Progenitor cell of endocrine pancreas (in vitro differentiated cells): Measurements from ENCODE around the gene PRKCD. TPM values are rescaled to one million over a fixed set of nuclear protein-coding genes. Genes with fewer than 3 reads are reported as not detected.

Source experiments
- DNase-seq: peaks from one replicate; pipeline ENCODE4 v3.0.0; 2021; ENCODE audit warnings: low spot score; ENCODE audit not compliant: unreplicated experiment
- H3K27ac Mint-ChIP-seq: 2 replicates; pipeline ENCODE4 v1.8.0; 2021; ENCODE audit warnings: mild to moderate bottlenecking, moderate library complexity, mixed read lengths
- H3K27me3 Mint-ChIP-seq: 2 replicates; pipeline ENCODE4 v1.8.0; 2021; ENCODE audit warnings: mixed read lengths
- H3K36me3 Mint-ChIP-seq: 2 replicates; pipeline ENCODE4 v1.8.0; 2022; ENCODE audit warnings: mixed read lengths; ENCODE audit not compliant: insufficient read depth
- H3K4me1 Mint-ChIP-seq: 2 replicates; pipeline ENCODE4 v1.8.0; 2021; ENCODE audit warnings: low read depth, mixed read lengths
- H3K4me3 Mint-ChIP-seq: 2 replicates; pipeline ENCODE4 v1.8.0; 2021; ENCODE audit warnings: low read depth, mild to moderate bottlenecking, moderate library complexity, mixed read lengths
- H3K9me3 Mint-ChIP-seq: 2 replicates; pipeline ENCODE4 v1.8.0; 2021; ENCODE audit warnings: low read depth, mixed read lengths
- CTCF ChIP-seq: fragments of 200-600 bp; sonication (generic); IDR thresholded peaks from one replicate; pipeline ENCODE4 v1.5.0; 2021; ENCODE audit warnings: antibody characterized with exemption, mild to moderate bottlenecking; ENCODE audit not compliant: unreplicated experiment
- total RNA-seq: library from RNA; stranded (reverse); gene quantifications from 2 replicates; pipeline ENCODE4 v1.2.1, GENCODE V29; 2021

Gene PRKCD
- total RNA-seq, 1 donor from 2014 or later, result 45.8 TPM

- H3K36me3 Mint-ChIP-seq, result peaks cover 7% of the 10 kb centered on the region
- peaks cover 2% of the 10 kb centered on the region for H3K4me1 Mint-ChIP-seq
- no peak overlapping the region for H3K4me3 Mint-ChIP-seq
- H3K27me3 Mint-ChIP-seq, result no peaks in the 10 kb centered on the region
- H3K9me3 Mint-ChIP-seq, result no peaks in the 10 kb centered on the region
- TF ChIP-seq CTCF, result no peak
- no peak overlapping the region for H3K27ac Mint-ChIP-seq
- DNase-seq, result no peak
Measured at GRCh38 chr3:53239800-53240199, 78.8 kb downstream of the PRKCD start.

GRCh38 chr3:53240989-53241972 is 80.3 kb downstream of the PRKCD start:
- no peaks in the 10 kb centered on the region for H3K9me3 Mint-ChIP-seq
- DNase-seq, result no peak
- peaks cover 9% of the 10 kb centered on the region for H3K36me3 Mint-ChIP-seq
- peaks cover 2% of the 10 kb centered on the region for H3K4me1 Mint-ChIP-seq
- no peaks in the 10 kb centered on the region for H3K27me3 Mint-ChIP-seq
- TF ChIP-seq CTCF, result no peak
- peak overlapping the region; percentile 73 for H3K27ac Mint-ChIP-seq
- no peak overlapping the region for H3K4me3 Mint-ChIP-seq

GRCh38 chr3:53242155-53242554 is 81.1 kb downstream of the PRKCD start:
- peaks cover 11% of the 10 kb centered on the region for H3K36me3 Mint-ChIP-seq
- H3K4me3 Mint-ChIP-seq, result no peak overlapping the region
- no peaks in the 10 kb centered on the region for H3K27me3 Mint-ChIP-seq
- H3K4me1 Mint-ChIP-seq, result peaks cover 2% of the 10 kb centered on the region
- no peak for TF ChIP-seq CTCF
- DNase-seq, result no peak
- H3K27ac Mint-ChIP-seq, result peak overlapping the region; percentile 59
- H3K9me3 Mint-ChIP-seq, result no peaks in the 10 kb centered on the region

Other genes starting within 250 kb of the PRKCD start
- 19.7 and 20.5 TPM in 2 replicates for gene SFMBT1, start 115.1 kb upstream of the PRKCD start, total RNA-seq
- gene RFT1, start 30.8 kb upstream of the PRKCD start, total RNA-seq, result 22.0 and 22.5 TPM in 2 replicates
- gene TKT, start 94.8 kb downstream of the PRKCD start, total RNA-seq, result 250 and 259 TPM in 2 replicates
- 33.8 and 38.3 TPM in 2 replicates for gene DCP1A, start 186.3 kb downstream of the PRKCD start, total RNA-seq